ENCODE results near the gene DCAF11. TPM values are rescaled to one million over a fixed set of nuclear protein-coding genes. Genes with fewer than 3 reads are reported as not detected.

Gene DCAF11
- total RNA-seq, 4 donors from 2014 or later: 42.9 to 87.4 (median 57.8) TPM

DNA sequence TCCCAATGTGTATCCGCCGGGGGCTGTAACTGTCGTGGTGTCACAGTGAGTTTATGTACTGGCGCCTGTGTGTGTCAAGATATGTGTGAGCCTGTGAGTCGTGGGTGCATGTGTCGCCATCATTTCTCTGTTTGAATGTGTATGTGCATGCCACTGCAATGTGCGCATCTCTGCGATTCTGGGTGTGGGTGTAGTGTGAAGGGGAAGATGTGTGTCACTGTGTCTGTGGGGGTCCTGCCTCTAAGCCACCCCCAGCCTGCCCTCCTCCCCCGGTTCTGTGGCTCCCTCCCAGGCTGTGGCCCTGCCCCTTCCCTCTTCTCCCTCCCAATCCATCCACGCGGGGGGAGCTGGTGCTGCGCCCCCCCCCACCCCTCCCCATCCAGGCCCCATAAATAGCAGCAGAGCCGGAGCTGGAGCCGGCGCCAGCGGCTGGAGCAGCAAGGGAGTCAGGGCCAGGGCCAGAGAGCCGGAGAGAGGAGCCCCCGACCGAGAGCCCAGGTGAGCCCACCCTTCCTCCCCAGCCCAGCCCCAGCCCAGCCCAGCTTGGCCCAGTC, 43.4 kb upstream of the DCAF11 start, which contains the start of gene CPNE6:
Gene CPNE6 (plus strand): TSS at position 419 of the 554 bp plus-strand sequence. CDS start 1,375 bp downstream, outside the sequence.
- Histone ChIP-seq H3K4me3 (no peak within 1 kb of the TSS), H3K36me3 (no peaks in the 10 kb centered on the region), H3K9me3 (no peaks in the 10 kb centered on the region), H3K27me3 (no peaks in the 10 kb centered on the region), H3K27ac (no peak within 1 kb of the TSS), H3K4me1 (no peaks in the 10 kb centered on the region)
- intact Hi-C loops (cut with DNase I; ENCODE audit: low total_unique reads): no loop called here
- no peak for TF ChIP-seq POLR2A (IDR thresholded peaks at IDR 0.05)
- TF ChIP-seq, protein P1, sequence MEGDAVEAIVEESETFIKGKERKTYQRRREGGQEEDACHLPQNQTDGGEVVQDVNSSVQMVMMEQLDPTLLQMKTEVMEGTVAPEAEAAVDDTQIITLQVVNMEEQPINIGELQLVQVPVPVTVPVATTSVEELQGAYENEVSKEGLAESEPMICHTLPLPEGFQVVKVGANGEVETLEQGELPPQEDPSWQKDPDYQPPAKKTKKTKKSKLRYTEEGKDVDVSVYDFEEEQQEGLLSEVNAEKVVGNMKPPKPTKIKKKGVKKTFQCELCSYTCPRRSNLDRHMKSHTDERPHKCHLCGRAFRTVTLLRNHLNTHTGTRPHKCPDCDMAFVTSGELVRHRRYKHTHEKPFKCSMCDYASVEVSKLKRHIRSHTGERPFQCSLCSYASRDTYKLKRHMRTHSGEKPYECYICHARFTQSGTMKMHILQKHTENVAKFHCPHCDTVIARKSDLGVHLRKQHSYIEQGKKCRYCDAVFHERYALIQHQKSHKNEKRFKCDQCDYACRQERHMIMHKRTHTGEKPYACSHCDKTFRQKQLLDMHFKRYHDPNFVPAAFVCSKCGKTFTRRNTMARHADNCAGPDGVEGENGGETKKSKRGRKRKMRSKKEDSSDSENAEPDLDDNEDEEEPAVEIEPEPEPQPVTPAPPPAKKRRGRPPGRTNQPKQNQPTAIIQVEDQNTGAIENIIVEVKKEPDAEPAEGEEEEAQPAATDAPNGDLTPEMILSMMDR (IDR thresholded peaks at IDR 0.05): no peak
- DNase-seq: no peak

DNA sequence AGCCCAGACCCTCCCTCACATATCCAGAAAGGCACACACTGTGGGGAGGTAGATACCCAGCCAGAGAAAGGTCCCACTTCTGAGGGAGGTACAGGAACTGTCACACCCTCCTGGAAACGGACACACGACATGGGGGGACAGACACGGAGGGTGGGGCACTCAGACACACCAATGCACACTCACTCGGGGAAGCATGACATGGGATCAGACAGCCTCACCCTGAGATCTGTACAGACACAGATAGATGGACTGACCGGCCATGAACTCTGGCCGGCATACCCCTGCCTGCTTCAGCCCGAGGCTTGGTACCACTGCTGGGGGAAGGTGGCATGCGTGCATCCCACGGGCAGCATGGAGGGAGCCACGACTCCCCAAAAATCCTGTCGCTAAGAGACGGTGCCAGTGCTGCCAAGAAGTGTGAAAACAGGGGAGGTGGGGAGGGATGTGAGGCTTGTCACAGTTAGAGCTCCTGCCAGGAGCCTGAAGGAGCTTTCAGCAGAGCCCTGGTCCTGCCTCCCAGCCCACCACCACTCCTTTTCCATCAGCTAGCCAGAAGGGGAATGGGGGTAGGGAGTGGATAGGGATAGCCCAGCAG, 42.6 kb upstream of the DCAF11 start:
- intact Hi-C loops (cut with DNase I; ENCODE audit: low total_unique reads): no loop called here
- Histone ChIP-seq H3K27ac (no peak overlapping the region), H3K4me3 (no peak overlapping the region), H3K9me3 (no peaks in the 10 kb centered on the region), H3K36me3 (no peaks in the 10 kb centered on the region), H3K4me1 (no peaks in the 10 kb centered on the region), H3K27me3 (no peaks in the 10 kb centered on the region)
- TF ChIP-seq, protein P1 (IDR thresholded peaks at IDR 0.05): no peak
- TF ChIP-seq POLR2A (IDR thresholded peaks at IDR 0.05): no peak
- DNase-seq: no peak

DNA sequence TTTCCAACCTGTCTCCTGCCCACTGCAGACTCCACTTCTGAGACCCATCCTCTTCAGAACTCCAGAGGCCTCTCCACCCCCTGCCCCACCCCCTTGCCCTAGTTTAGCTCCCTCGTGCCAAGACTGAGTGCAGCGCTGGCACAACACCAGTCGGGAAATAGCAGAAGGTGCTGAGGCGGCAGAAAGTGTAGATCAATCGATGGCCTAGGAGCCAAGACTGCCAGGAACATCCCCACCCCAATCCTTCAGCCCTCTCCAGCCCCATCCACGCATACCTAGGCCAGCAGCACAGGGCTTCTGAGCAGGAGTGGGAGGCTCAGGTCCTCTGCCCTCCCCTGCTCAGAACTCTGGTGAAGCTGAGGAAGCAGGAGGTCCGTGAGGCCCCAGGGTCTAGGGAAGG, 42.1 kb upstream of the DCAF11 start:
- no peak for DNase-seq
- no peak overlapping the region for H3K4me3 ChIP-seq
- TF ChIP-seq, protein P1 (IDR thresholded peaks at IDR 0.05): no peak
- TF ChIP-seq POLR2A (IDR thresholded peaks at IDR 0.05): no peak
- no peaks in the 10 kb centered on the region for H3K27me3 ChIP-seq
- no peaks in the 10 kb centered on the region for H3K36me3 ChIP-seq
- intact Hi-C loops (cut with DNase I; ENCODE audit: low total_unique reads): no loop called here
- no peaks in the 10 kb centered on the region for H3K9me3 ChIP-seq
- no peak overlapping the region for H3K27ac ChIP-seq
- H3K4me1 ChIP-seq: no peaks in the 10 kb centered on the region

DNA sequence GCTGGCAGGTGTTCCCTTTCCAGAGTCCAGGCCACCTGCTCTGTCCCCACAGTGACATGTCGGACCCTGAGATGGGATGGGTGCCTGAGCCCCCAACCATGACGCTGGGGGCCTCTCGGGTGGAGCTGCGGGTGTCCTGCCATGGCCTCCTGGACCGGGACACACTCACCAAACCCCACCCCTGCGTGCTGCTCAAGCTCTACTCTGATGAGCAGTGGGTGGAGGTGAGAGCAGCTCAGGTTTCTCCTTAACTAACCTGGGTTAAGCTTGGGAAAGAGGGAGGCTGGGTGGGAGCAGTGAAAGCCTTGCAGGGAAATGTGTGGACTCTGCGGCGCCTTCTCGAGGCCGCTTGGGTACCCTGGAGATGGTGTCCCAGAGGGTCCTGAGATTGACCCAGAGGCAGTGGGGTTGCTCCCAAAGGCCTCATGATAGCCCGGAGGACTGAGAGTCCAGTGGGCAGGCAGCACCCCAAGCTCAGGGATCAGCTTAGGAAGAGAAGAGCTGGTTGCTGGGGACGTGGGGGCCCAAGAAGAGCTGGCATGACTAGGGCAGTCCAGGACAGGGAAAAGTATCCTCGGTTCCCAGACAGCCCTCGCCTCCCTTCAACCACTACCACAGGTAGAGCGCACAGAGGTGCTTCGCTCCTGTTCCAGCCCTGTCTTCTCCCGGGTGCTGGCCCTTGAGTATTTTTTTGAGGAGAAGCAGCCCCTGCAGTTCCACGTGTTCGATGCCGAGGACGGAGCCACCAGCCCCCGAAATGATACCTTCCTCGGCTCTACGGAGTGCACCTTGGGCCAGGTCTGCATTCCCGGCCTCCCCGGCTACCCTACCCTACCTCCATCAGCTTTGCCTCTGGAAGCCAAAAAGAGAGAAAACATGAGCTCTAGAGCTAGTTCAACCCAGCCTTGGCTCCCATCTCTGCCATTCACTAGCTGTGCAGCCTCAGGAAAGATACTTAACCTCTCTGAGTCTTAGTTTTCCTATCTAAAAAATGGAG, 41.4 kb upstream of the DCAF11 start:
- H3K27ac ChIP-seq: no peak overlapping the region
- intact Hi-C loops (cut with DNase I; ENCODE audit: low total_unique reads): no loop called here
- no peak for TF ChIP-seq POLR2A (IDR thresholded peaks at IDR 0.05)
- TF ChIP-seq, protein P1 (IDR thresholded peaks at IDR 0.05): no peak
- no peaks in the 10 kb centered on the region for H3K36me3 ChIP-seq
- no peaks in the 10 kb centered on the region for H3K9me3 ChIP-seq
- DNase-seq: no peak
- H3K4me3 ChIP-seq: no peak overlapping the region
- no peaks in the 10 kb centered on the region for H3K27me3 ChIP-seq
- H3K4me1 ChIP-seq: no peaks in the 10 kb centered on the region

All from uterus (tissue), 4 donors.